Heart left ventricle (tissue), 13 donors: ENCODE results near the gene SLC9A3.

Source experiments
- CTCF ChIP-seq, 12 donors: fragments of 200-600 bp; sonication (generic) in 4 of 12; IDR thresholded peaks; one replicate each; pipeline versions ENCODE4 v1.5.0 to v1.8.0; 2018 to 2022; ENCODE audit warnings: antibody characterized with exemption in 12 of 12, mild to moderate bottlenecking in 5 of 12
- POLR2A ChIP-seq, 2 donors: fragments of 450-650 bp; IDR thresholded peaks; one replicate each; pipeline ENCODE4 v1.6.1; 2017; ENCODE audit warnings: antibody characterized with exemption in 2 of 2, mild to moderate bottlenecking in 2 of 2, moderate library complexity in 2 of 2
- donor health status: ischemic (EF 13 %, LVEDD 7.1; RV severe dilation, severe dysfunction).
- donor health status: DM: no; HTN: yes; CAD: no.
- donor health status: DM: no; HTN: no; CAD: no.
- donor health status: ischemic (EF 25% LVEDD 6.9; RV normal size, moderate dysfunction).
- donor health status: ischemic (EF 25% LVEDD 5.7; RV mildly dilated, moderate dysfunction).
- donor health status: ischemic (EF 35%, LVEDD 5.7; RV mildly dilated, moderate dysfunction).
- donor health status: nonischemic (EF 11% LVEDD 7.7; RV severe dilation, severe dysfunction).
- donor health status: DM: yes; HTN: yes; CAD: no.
- donor health status: PGD.
- donor health status: ischemic (EF 29% LVEDD 5.4; RV normal size, mild dysfunction).
- donor health status: nonischemic (EF 23%, LVEDD 6.1; RV moderate dilation, normal function).

- TF ChIP-seq CTCF (IDR thresholded peaks at IDR 0.05), result no peak
- TF ChIP-seq POLR2A (IDR thresholded peaks at IDR 0.05), result no peak
Observed at GRCh38 chr5:524973-525761, 918 bp upstream of the SLC9A3 start.
